ENCODE results near the gene RMND1.

DNA sequence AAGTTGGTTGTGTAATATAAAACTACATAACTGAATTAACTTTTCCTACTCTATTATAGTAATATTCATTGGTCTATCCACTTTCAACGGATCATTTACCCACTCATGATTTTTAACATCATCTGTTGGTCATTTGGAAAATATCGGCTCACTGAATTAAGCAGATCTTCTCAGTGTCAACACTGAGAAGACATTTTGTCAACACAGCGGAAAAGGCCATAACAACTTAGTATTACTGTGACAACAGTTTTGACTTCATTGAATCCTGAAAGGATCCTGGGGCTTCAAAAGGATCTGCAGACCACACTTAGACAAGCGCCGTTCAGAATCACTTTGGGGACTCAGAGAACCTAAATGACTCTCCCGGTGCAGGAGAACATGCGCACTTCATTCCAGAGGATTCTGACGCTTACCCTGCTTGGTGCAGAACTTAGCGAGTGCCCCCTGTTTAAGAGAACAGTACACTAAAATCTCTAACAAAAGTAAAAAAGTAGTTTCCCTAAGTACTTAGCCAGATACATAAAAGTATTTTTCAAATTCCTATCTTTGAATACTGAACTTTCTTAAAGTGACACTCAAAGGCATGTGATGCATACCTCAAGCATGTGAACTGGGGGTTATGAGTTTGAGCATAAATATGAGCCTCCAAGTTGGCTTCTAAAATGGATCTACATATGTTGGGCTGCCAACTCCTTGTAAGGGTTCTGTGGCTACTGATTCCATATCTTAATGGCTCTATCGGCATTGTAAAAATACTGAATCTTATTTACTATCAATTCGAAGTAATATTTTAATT is 64.6 kb downstream of the RMND1 start:
- TF ChIP-seq EZH2phosphoT487 (IDR thresholded peaks at IDR 0.05; ENCODE audit: borderline replicate concordance), result no peak
- TF ChIP-seq, protein P1, sequence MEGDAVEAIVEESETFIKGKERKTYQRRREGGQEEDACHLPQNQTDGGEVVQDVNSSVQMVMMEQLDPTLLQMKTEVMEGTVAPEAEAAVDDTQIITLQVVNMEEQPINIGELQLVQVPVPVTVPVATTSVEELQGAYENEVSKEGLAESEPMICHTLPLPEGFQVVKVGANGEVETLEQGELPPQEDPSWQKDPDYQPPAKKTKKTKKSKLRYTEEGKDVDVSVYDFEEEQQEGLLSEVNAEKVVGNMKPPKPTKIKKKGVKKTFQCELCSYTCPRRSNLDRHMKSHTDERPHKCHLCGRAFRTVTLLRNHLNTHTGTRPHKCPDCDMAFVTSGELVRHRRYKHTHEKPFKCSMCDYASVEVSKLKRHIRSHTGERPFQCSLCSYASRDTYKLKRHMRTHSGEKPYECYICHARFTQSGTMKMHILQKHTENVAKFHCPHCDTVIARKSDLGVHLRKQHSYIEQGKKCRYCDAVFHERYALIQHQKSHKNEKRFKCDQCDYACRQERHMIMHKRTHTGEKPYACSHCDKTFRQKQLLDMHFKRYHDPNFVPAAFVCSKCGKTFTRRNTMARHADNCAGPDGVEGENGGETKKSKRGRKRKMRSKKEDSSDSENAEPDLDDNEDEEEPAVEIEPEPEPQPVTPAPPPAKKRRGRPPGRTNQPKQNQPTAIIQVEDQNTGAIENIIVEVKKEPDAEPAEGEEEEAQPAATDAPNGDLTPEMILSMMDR (conservative IDR thresholded peaks at IDR 0.05; ENCODE audit: low read length), result no peak

All from Loucy (cell line).